Activated T-cell treated with anti-CD3 and anti-CD28 coated beads, Interleukin-2, amount 50 U/mL, for 72 hours (primary cell): ENCODE measurements around the gene C1orf94. TPM values are rescaled to one million over a fixed set of nuclear protein-coding genes. Genes with fewer than 3 reads are reported as not detected.

Source experiments
- ATAC-seq, 2 donors: fragments of 150-1000 bp; cut with Tn5 transposase; replicated peaks in 1 of 2; 2 replicates each; pipeline ENCODE4 v1.10.0; 2021; ENCODE audit warnings: moderate library complexity in 2 of 2, mild to moderate bottlenecking in 1 of 2
- DNase-seq, 2 donors: peaks; one replicate each; pipeline ENCODE4 v3.0.0; 2021 to 2022; ENCODE audit warnings: mixed read lengths in 1 of 2
- H3K27ac Mint-ChIP-seq: one replicate; pipeline ENCODE4 v1.8.0; 2022; ENCODE audit warnings: mild to moderate bottlenecking, moderate library complexity, mixed read lengths
- H3K27me3 Mint-ChIP-seq: one replicate; pipeline ENCODE4 v1.8.0; 2022; ENCODE audit warnings: low read depth, mixed read lengths
- H3K36me3 Mint-ChIP-seq, 2 donors: one replicate each; pipeline ENCODE4 v1.8.0; 2022; ENCODE audit warnings: mixed read lengths in 2 of 2, mild to moderate bottlenecking in 1 of 2; ENCODE audit not compliant: insufficient read depth in 2 of 2
- H3K4me1 Mint-ChIP-seq: one replicate; pipeline ENCODE4 v1.8.0; 2022; ENCODE audit warnings: low read depth, mixed read lengths
- H3K4me3 Mint-ChIP-seq, 2 donors: one replicate each; pipeline ENCODE4 v1.8.0; 2022; ENCODE audit warnings: mild to moderate bottlenecking in 2 of 2, mixed read lengths in 2 of 2, moderate library complexity in 2 of 2
- H3K9me3 Mint-ChIP-seq, 2 donors: one replicate each; pipeline ENCODE4 v1.8.0; 2022; ENCODE audit warnings: mixed read lengths in 2 of 2
- total RNA-seq, 2 donors: library from RNA; stranded (reverse); gene quantifications; one replicate each; pipeline ENCODE4 v1.2.3, GENCODE V29; 2022

The C1orf94 gene, protein sequence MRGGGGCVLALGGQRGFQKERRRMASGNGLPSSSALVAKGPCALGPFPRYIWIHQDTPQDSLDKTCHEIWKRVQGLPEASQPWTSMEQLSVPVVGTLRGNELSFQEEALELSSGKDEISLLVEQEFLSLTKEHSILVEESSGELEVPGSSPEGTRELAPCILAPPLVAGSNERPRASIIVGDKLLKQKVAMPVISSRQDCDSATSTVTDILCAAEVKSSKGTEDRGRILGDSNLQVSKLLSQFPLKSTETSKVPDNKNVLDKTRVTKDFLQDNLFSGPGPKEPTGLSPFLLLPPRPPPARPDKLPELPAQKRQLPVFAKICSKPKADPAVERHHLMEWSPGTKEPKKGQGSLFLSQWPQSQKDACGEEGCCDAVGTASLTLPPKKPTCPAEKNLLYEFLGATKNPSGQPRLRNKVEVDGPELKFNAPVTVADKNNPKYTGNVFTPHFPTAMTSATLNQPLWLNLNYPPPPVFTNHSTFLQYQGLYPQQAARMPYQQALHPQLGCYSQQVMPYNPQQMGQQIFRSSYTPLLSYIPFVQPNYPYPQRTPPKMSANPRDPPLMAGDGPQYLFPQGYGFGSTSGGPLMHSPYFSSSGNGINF
- not detected for total RNA-seq

DNA sequence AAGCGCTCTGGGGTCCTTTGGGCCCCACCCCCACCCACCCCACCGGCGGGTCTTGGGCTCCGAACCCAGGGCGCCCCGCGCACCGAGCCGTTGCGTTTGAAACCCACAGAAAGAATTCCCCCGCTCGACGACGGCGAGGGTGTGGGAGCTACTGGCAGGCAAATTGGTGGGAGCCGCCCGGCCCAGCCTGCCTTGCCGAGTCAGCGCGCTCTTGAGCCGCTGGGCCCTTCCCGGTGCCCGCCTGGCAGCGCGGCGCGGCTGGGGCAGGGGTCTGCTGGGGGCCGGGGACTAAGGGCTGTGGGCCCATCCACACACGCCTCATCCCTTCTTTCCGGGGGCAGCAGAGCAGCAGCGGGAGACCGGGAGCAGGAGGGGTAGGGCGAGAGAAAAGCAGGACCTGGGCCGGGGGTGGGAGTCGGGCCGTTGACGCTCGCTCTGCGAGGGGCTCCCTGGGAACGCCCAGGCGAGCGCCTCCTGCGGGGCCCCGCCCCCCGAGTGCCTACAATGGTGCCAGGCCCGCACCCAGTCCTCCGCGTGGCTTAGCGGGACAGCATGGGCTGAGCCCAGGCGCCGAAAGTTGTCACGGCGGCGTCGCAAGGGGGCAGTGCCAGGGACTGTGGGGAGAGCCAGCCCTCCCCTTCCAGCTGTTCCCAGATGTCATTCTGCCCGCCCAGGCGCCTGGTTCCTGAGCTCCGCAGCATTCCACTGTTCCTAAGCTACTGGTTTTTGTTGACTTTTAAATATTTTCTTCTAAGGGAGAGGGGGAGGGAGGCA is at the start of gene C1orf94:
TSS of gene C1orf94 (plus strand) at position 78 of the 774 bp plus-strand sequence. CDS start 883 bp downstream, outside the sequence.
- Mint-ChIP-seq H3K9me3 (peaks cover 0 to 1% of the 10 kb centered on the region in 2 donors), H3K36me3 (peaks cover 0 to 3% of the 10 kb centered on the region in 2 donors)

DNA sequence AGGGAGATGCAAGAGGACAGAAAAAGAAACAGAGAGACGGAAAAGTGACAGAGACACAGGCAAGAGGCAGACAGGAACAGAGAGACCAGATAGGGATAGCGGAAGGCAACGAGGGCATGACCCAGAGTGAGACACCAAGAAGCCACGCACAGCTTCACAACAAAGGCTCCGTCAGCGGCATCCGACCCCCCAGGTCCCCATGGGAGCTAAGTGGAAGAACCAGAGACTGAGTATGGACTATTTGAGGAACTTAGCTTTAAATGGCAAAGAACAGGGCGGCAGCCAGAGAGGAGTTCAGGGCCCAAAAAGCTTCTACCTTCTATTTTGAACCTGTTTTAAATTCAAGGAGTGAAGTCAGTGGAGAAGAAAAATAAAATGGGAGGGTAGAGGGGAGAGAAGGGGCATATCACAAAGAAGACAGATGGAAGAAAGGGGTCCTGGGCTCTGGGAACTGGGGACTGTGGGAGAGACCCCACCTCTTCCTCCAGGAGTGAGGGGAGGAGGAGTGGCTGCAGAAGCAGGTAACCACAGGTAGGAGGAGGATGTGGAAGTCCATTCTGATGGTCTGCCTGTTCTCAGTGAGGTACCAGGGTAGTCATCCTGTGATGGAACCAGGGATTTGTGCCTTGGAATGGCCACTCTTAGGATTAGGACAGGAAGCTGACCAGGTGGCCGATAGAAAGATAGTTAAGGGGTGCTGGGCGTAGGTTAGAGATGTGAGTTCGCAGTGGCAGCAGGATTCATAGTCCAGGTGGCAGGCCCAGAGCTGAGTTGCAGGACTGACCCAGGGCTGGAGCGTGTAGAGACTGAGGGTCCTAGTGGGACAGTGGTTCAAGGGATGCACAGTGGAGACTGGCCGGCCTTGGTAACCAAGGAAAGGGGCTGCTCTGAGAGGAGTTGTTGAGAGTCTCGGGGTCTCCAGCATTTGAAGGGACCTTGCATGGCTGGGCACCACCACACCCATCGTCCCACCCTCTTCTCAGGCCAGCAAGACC is 49.4 kb upstream of the C1orf94 start:
- Mint-ChIP-seq H3K4me3 (no peak overlapping the region), H3K36me3 (no peaks in the 10 kb centered on the region), H3K27ac (no peak overlapping the region), H3K27me3 (peaks cover 22% of the 10 kb centered on the region), H3K4me1 (no peaks in the 10 kb centered on the region), H3K9me3 (no peaks in the 10 kb centered on the region)
- ATAC-seq: no peak
- DNase-seq: no peak

More for the DNA sequence above, at the start of gene C1orf94:
- Mint-ChIP-seq H3K27ac (no peak within 1 kb of the TSS), H3K27me3 (peaks cover 58% of the 10 kb centered on the region), H3K4me1 (no peaks in the 10 kb centered on the region), H3K4me3 (no peak within 1 kb of the TSS)
- no peak for DNase-seq
- no peak for ATAC-seq

DNA sequence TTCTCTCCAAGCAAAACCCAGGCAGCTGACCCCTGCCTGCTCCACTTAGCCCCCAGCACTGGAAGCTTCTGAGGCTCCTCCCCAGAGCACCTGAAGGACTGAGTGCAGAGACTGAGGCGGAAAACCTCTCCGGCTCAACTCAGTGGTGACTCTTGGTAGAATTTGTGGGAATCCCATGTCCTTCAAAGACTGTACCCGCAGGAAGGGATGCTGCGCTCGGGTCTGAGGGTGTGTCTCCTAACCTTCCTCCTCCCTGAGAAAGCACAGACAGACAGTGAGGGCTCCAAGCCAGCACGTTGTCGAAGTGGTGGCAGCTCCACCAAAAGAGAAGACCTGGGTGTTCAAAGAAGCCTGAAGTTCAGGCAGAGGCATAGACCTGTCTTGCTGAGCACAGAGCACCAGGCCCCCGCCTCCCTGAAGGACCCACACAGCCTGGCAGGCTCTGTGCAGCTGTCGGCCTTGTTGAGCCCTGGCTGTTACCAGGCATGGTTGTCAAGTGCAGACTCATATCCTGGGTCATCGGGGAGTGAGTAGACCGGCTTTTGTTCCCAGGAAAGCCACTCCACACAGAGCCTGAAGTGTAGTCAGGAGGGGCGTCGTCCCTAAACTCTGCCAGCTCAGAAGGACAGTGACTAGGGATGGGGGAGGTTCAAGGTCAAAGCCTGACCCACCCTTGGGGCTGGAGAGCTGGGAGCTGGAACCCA is 48.4 kb upstream of the C1orf94 start:
- peaks cover 22% of the 10 kb centered on the region for H3K27me3 Mint-ChIP-seq
- no peaks in the 10 kb centered on the region for H3K4me1 Mint-ChIP-seq
- no peaks in the 10 kb centered on the region for H3K36me3 Mint-ChIP-seq
- no peak overlapping the region for H3K4me3 Mint-ChIP-seq
- ATAC-seq (no peak), DNase-seq (no peak)
- no peaks in the 10 kb centered on the region for H3K9me3 Mint-ChIP-seq
- no peak overlapping the region for H3K27ac Mint-ChIP-seq

- Mint-ChIP-seq H3K4me1 (no peaks in the 10 kb centered on the region), H3K27me3 (peaks cover 22% of the 10 kb centered on the region), H3K27ac (no peak overlapping the region), H3K36me3 (no peaks in the 10 kb centered on the region), H3K4me3 (no peak overlapping the region), H3K9me3 (no peaks in the 10 kb centered on the region)
- ATAC-seq (no peak), DNase-seq (no peak)
Measured at GRCh38 chr1:34129630-34130029, 47.1 kb upstream of the C1orf94 start.

- peaks cover 22% of the 10 kb centered on the region for H3K27me3 Mint-ChIP-seq
Measured at GRCh38 chr1:34130306-34130705, 46.4 kb upstream of the C1orf94 start.

DNA sequence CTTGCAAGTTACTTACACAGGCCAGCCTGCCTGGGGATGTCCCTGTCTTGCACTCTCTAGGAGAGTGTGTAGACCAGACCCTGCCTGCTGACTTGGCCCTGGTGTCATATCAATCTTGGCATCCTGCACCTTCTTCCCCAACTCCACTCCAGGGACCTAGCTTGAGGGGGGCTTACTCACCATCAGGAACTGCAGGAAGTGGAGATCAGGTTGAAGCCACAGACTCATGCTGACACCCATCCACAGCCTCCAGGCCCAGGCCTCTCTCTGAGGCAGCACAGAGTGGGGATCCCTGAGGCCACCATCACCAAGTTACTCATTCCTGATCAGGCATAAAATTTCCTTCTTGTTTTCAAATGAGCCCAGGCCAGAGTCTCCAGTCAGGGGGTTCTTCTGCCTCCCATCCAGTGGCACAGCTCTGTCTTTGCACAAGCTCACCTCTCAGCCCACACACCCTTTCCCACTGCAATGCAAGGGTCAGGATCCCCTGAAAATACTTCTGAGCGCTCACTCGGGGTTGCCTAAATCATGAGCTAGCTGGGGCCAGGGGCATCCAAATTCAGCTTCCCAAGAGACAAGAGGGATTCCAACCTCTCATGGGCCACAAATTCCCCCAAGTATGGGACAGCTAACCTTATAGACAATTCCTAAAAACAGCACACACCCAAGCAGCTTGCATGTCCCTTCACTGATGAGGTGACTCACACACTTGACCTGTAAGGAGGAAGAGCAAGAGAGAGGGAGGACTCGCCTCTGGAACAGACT is 45.1 kb upstream of the C1orf94 start:
- Mint-ChIP-seq H3K9me3 (no peaks in the 10 kb centered on the region), H3K4me1 (no peaks in the 10 kb centered on the region)
- no peak for DNase-seq

More at GRCh38 chr1:34130306-34130705, 46.4 kb upstream of the C1orf94 start:
- no peak overlapping the region for H3K27ac Mint-ChIP-seq
- H3K9me3 Mint-ChIP-seq: no peaks in the 10 kb centered on the region
- ATAC-seq (no peak), DNase-seq (no peak)
- no peaks in the 10 kb centered on the region for H3K4me1 Mint-ChIP-seq
- H3K36me3 Mint-ChIP-seq: no peaks in the 10 kb centered on the region
- H3K4me3 Mint-ChIP-seq: no peak overlapping the region

DNA sequence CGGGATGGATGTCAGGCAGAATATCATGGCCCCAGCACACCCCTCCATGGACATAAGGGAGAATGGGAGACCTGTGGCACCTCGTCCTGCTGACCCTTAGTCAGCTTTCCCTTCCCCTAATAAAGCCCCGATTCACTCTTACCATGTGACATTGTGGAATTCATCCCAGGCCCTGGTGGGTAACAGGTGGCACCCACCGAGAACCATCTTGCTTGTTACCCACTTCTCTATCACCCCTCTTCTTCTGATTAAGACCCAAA is 44.6 kb upstream of the C1orf94 start:
- H3K4me3 Mint-ChIP-seq: no peak overlapping the region
- no peaks in the 10 kb centered on the region for H3K9me3 Mint-ChIP-seq
- no peak for DNase-seq
- no peak for ATAC-seq
- no peaks in the 10 kb centered on the region for H3K36me3 Mint-ChIP-seq
- no peak overlapping the region for H3K27ac Mint-ChIP-seq
- peaks cover 19% of the 10 kb centered on the region for H3K27me3 Mint-ChIP-seq
- H3K4me1 Mint-ChIP-seq: no peaks in the 10 kb centered on the region

More for the DNA sequence above, 45.1 kb upstream of the C1orf94 start:
- no peak overlapping the region for H3K27ac Mint-ChIP-seq
- H3K36me3 Mint-ChIP-seq: no peaks in the 10 kb centered on the region
- H3K4me3 Mint-ChIP-seq: no peak overlapping the region
- no peak for ATAC-seq
- peaks cover 21% of the 10 kb centered on the region for H3K27me3 Mint-ChIP-seq

- no peak for ATAC-seq
Measured at GRCh38 chr1:34137411-34137810, 39.3 kb upstream of the C1orf94 start.

GRCh38 chr1:34140011-34140676 is 36.6 kb upstream of the C1orf94 start:
- H3K27ac Mint-ChIP-seq: no peak overlapping the region
- no peak for ATAC-seq
- H3K27me3 Mint-ChIP-seq: peaks cover 16% of the 10 kb centered on the region
- no peak overlapping the region for H3K4me3 Mint-ChIP-seq
- DNase-seq: no peak
- H3K9me3 Mint-ChIP-seq: no peaks in the 10 kb centered on the region
- H3K4me1 Mint-ChIP-seq: no peaks in the 10 kb centered on the region
- H3K36me3 Mint-ChIP-seq: no peaks in the 10 kb centered on the region

More at GRCh38 chr1:34137411-34137810, 39.3 kb upstream of the C1orf94 start:
- DNase-seq: no peak
- H3K9me3 Mint-ChIP-seq: no peaks in the 10 kb centered on the region
- no peaks in the 10 kb centered on the region for H3K4me1 Mint-ChIP-seq
- H3K27me3 Mint-ChIP-seq: peaks cover 8% of the 10 kb centered on the region
- no peak overlapping the region for H3K4me3 Mint-ChIP-seq
- H3K27ac Mint-ChIP-seq: no peak overlapping the region
- no peaks in the 10 kb centered on the region for H3K36me3 Mint-ChIP-seq

DNA sequence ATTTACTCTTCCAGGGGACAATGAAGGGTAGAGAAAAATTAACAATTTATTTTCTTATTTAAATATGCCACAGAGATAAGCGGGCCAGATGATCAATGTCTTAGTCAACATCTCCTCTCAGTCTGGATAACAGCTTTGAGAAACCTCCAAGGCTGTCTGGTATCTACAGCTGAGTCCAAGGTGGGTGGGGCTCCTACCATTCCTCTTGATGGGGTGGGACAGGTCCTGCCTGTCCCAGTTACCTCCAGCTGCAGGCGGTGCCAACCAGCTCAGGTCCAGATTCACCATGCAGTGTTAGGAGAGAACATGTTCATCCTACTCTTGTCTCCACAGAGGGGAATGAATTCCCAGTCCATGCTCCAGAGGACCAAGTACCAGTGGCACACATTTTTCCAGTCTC is 32.7 kb upstream of the C1orf94 start:
- Mint-ChIP-seq H3K4me1 (no peaks in the 10 kb centered on the region), H3K4me3 (no peak overlapping the region), H3K36me3 (no peaks in the 10 kb centered on the region), H3K9me3 (no peaks in the 10 kb centered on the region), H3K27ac (no peak overlapping the region), H3K27me3 (peaks cover 20% of the 10 kb centered on the region)
- ATAC-seq (no peak), DNase-seq (no peak)

- no peak for ATAC-seq
- no peak for DNase-seq
- H3K27ac Mint-ChIP-seq: no peak overlapping the region
- peaks cover 20% of the 10 kb centered on the region for H3K27me3 Mint-ChIP-seq
- H3K4me3 Mint-ChIP-seq: no peak overlapping the region
- H3K36me3 Mint-ChIP-seq: no peaks in the 10 kb centered on the region
- H3K4me1 Mint-ChIP-seq: no peaks in the 10 kb centered on the region
- H3K9me3 Mint-ChIP-seq: no peaks in the 10 kb centered on the region
Measured at GRCh38 chr1:34144766-34145165, 31.9 kb upstream of the C1orf94 start.
